GM23248 (cell line): ENCODE measurements around the gene PAPPA2. TPM values are rescaled to one million over a fixed set of nuclear protein-coding genes. Genes with fewer than 3 reads are reported as not detected.

Source experiments
- DNase-seq: peaks from one replicate; pipeline ENCODE4 v3.0.0-alpha.2; 2015
- H2AFZ ChIP-seq: fragments of 200-600 bp; sonication (generic); 2 replicates; pipeline ENCODE4 v1.6.1; 2016; ENCODE audit warnings: antibody characterized with exemption
- H3F3A ChIP-seq: fragments of 200-600 bp; sonication (generic); 2 replicates; pipeline ENCODE4 v1.6.1; 2016; ENCODE audit warnings: mild to moderate bottlenecking, antibody characterized with exemption, mixed run types; ENCODE audit not compliant: insufficient read depth
- H3K27ac ChIP-seq: fragments of 200-600 bp; sonication (generic); 2 replicates; pipeline ENCODE4 v1.5.1; 2016; ENCODE audit warnings: mild to moderate bottlenecking
- H3K27me3 ChIP-seq: fragments of 200-600 bp; sonication (generic); replicated peaks from 2 replicates; pipeline ENCODE4 v1.6.1; 2016; ENCODE audit warnings: mild to moderate bottlenecking; ENCODE audit not compliant: insufficient read depth
- H3K36me3 ChIP-seq: fragments of 200-600 bp; sonication (generic); 2 replicates; pipeline ENCODE4 v1.6.1; 2016; ENCODE audit warnings: low read depth, mild to moderate bottlenecking
- H3K4me1 ChIP-seq: fragments of 200-600 bp; sonication (generic); 2 replicates; pipeline ENCODE4 v1.6.1; 2016; ENCODE audit warnings: mild to moderate bottlenecking; ENCODE audit not compliant: insufficient read depth
- H3K4me2 ChIP-seq: fragments of 200-600 bp; sonication (generic); one replicate; pipeline ENCODE4 v1.6.1; 2016; ENCODE audit warnings: mild to moderate bottlenecking; ENCODE audit not compliant: unreplicated experiment
- H3K4me3 ChIP-seq: fragments of 200-600 bp; sonication (generic); 2 replicates; pipeline ENCODE4 v1.5.1; 2016; ENCODE audit warnings: mild to moderate bottlenecking
- H3K79me2 ChIP-seq: fragments of 200-600 bp; sonication (generic); 2 replicates; pipeline ENCODE4 v1.6.1; 2016; ENCODE audit warnings: mild to moderate bottlenecking; ENCODE audit not compliant: insufficient read depth
- H3K9ac ChIP-seq: fragments of 200-600 bp; sonication (generic); 2 replicates; pipeline ENCODE4 v1.6.1; 2016; ENCODE audit warnings: mild to moderate bottlenecking
- H3K9me2 ChIP-seq: fragments of 200-600 bp; sonication (generic); 2 replicates; pipeline ENCODE4 v1.6.1; 2016; ENCODE audit warnings: mixed run types, mild to moderate bottlenecking, moderate library complexity; ENCODE audit not compliant: insufficient read depth
- H3K9me3 ChIP-seq: fragments of 200-600 bp; sonication (generic); one replicate; pipeline ENCODE4 v1.6.1; 2017; ENCODE audit warnings: low read depth
- H4K20me1 ChIP-seq: fragments of 200-600 bp; sonication (generic); 2 replicates; pipeline ENCODE4 v1.6.0; 2016; ENCODE audit not compliant: insufficient read depth
- EZH2 ChIP-seq: fragments of 200-600 bp; sonication (generic); IDR thresholded peaks from 2 replicates; pipeline ENCODE4 v1.6.1; 2018; ENCODE audit warnings: antibody characterized with exemption, mild to moderate bottlenecking; ENCODE audit not compliant: insufficient read depth, poor library complexity, severe bottlenecking
- EZH2phosphoT487 ChIP-seq: fragments of 200-600 bp; sonication (generic); IDR thresholded peaks from 2 replicates; pipeline ENCODE4 v1.6.1; 2018; ENCODE audit warnings: antibody characterized with exemption, moderate library complexity, mild to moderate bottlenecking, low read depth; ENCODE audit not compliant: insufficient read depth
- WGBS, 2 experiments: methylation state at CpG; one replicate each; pipeline ENCODE4 v1.1.6; 2015 to 2017; ENCODE audit warnings: low lambda C conversion rate in 2 of 2, low coverage in 1 of 2; ENCODE audit errors: missing lambda C conversion rate in 2 of 2; 5-methylcytosine and 5-hydroxymethylcytosine counted together
- in situ Hi-C: fragments of 300-500 bp; cut with MboI; formaldehyde crosslinking; loops from 2 replicates; pipeline ENCODE4 v1.15.0; 2020
- polyA plus RNA-seq: library from polyadenylated mRNA; unstranded; fragments of >200 nt; fragmentation: Nextera tagmentation; extraction: Ambion mirVana; gene quantifications from 2 replicates; pipeline ENCODE4 v1.2.1, GENCODE V29; 2016
- total RNA-seq: library from RNA; depleted of rRNA; stranded (reverse); fragments of >200 nt; shearing (Covaris generic); gene quantifications from 2 replicates; pipeline ENCODE4 v1.2.3, GENCODE V29; 2014

PAPPA2 gene
- total and polyA plus RNA-seq, 2 experiments from 2014 or later = 3.9 to 8.1 TPM

- Histone ChIP-seq H3K9me3 (no peaks in the 10 kb centered on the region), H3K36me3 (no peaks in the 10 kb centered on the region), H3K9me2 (no peaks in the 10 kb centered on the region), H3K4me1 (peaks cover 24% of the 10 kb centered on the region), H3K27me3 (no peaks in the 10 kb centered on the region), H2AFZ (no peak overlapping the region), H3K4me3 (no peak overlapping the region), H3F3A (peaks cover 10% of the 10 kb centered on the region; the same call in 1 of the 2 replicates), H3K4me2 (peak overlapping the region; percentile 52), H3K27ac (no peak overlapping the region), H3K9ac (no peak overlapping the region), H4K20me1 (no peaks in the 10 kb centered on the region), H3K79me2 (no peaks in the 10 kb centered on the region)
- WGBS, 2 experiments = 0 to 3% methylated on average over 2 of the region's 2 CpGs
- no peak for TF ChIP-seq EZH2
- TF ChIP-seq EZH2phosphoT487 = no peak
- in situ Hi-C loops = no loop called here
- DNase-seq = peak; percentile 77
Observed at GRCh38 chr1:176795929-176796328, 333.0 kb downstream of the PAPPA2 start.

DNA sequence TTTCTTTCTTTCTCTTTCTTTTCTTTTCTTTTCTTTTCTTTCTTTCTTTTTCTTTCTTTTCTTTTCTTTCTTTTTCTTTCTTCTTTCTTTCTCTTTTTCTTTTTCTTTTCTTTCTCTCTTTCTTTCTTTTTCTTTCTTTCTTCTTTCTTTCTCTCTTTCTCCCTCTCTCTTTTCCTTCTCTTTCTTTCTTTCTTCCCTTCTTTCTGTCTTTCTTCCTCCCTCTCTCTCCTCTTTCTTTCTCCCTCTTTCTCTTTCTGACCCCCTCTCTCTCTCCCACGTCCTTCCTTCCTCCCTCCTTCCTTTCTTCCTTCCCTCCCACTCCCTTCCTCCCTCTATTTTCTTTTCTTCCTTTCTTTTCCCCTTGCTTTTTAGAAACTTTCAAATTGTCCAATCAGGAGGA lies 333.6 kb downstream of the PAPPA2 start:
- Histone ChIP-seq H3K27me3 (no peaks in the 10 kb centered on the region), H4K20me1 (no peaks in the 10 kb centered on the region)

GRCh38 chr1:176799327-176799726 lies 336.4 kb downstream of the PAPPA2 start:
- Histone ChIP-seq H4K20me1 (no peaks in the 10 kb centered on the region), H3K27me3 (no peaks in the 10 kb centered on the region), H3K9me3 (no peaks in the 10 kb centered on the region), H3K4me2 (no peak overlapping the region), H3K9me2 (no peaks in the 10 kb centered on the region), H3K79me2 (no peaks in the 10 kb centered on the region), H3K4me1 (peaks cover 21% of the 10 kb centered on the region), H3K36me3 (no peaks in the 10 kb centered on the region), H3K4me3 (no peak overlapping the region), H2AFZ (no peak overlapping the region), H3F3A (no peaks in the 10 kb centered on the region; the same call in 1 of the 2 replicates), H3K27ac (no peak overlapping the region), H3K9ac (no peak overlapping the region)
- TF ChIP-seq EZH2phosphoT487 (no peak), EZH2 (no peak)
- in situ Hi-C loops = no loop called here
- WGBS, 2 experiments = 93 to 97% methylated on average over 3 of the region's 3 CpGs
- no peak for DNase-seq

More for the DNA sequence above, 333.6 kb downstream of the PAPPA2 start:
- WGBS, 2 experiments = 87 to 91% methylated on average over 1 of the region's 1 CpG
- Histone ChIP-seq H3K9ac (no peak overlapping the region), H3K36me3 (no peaks in the 10 kb centered on the region), H3K4me1 (peaks cover 24% of the 10 kb centered on the region), H3K9me2 (no peaks in the 10 kb centered on the region), H3K4me2 (no peak overlapping the region), H3K9me3 (no peaks in the 10 kb centered on the region), H3F3A (peaks cover 8% of the 10 kb centered on the region; the same call in 1 of the 2 replicates), H3K27ac (no peak overlapping the region), H3K79me2 (no peaks in the 10 kb centered on the region), H2AFZ (no peak overlapping the region), H3K4me3 (no peak overlapping the region)
- in situ Hi-C loops = no loop called here
- TF ChIP-seq EZH2 (no peak), EZH2phosphoT487 (no peak)
- DNase-seq = no peak

DNA sequence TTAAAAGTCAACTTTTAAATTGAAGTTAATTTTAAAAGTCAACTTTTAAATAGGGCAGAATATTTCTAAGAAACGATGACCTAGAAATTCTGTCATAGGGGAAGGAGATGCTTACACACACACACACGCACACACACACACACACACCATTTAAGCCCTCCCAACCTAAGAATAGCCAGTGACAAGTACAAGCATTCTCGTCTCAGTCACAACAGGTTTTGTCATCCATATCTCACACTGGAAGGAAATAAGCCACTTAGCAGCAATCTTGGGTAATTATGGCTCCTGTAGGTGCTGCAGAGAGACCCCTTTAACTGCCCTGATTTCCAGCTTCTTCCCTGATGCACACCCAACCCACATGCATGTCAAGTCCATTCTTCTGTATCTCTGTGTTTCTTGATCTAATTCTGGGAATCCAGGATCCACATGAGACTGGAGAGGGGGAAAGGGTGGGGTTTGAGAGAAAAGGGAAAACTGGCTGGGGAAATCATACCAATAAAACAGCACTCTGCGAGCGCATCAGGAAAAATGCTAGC lies 338.1 kb downstream of the PAPPA2 start:
- DNase-seq = no peak
- peaks cover 13% of the 10 kb centered on the region for H3K4me1 ChIP-seq
- WGBS, 2 experiments = 10 to 12% methylated on average over 5 of the region's 5 CpGs
- H3K9ac ChIP-seq = no peak overlapping the region
- no peaks in the 10 kb centered on the region for H3K27me3 ChIP-seq
- H4K20me1 ChIP-seq = no peaks in the 10 kb centered on the region
- in situ Hi-C loops = no loop called here
- H3K4me2 ChIP-seq = peak overlapping the region; percentile 41
- H3K36me3 ChIP-seq = no peaks in the 10 kb centered on the region
- no peaks in the 10 kb centered on the region; the same call in 1 of the 2 replicates for H3F3A ChIP-seq
- H3K9me3 ChIP-seq = no peaks in the 10 kb centered on the region
- H2AFZ ChIP-seq = peak overlapping the region; percentile 41
- no peak overlapping the region for H3K4me3 ChIP-seq
- no peak overlapping the region for H3K27ac ChIP-seq
- H3K9me2 ChIP-seq = no peaks in the 10 kb centered on the region
- H3K79me2 ChIP-seq = no peaks in the 10 kb centered on the region
- no peak for TF ChIP-seq EZH2phosphoT487
- no peak for TF ChIP-seq EZH2

DNA sequence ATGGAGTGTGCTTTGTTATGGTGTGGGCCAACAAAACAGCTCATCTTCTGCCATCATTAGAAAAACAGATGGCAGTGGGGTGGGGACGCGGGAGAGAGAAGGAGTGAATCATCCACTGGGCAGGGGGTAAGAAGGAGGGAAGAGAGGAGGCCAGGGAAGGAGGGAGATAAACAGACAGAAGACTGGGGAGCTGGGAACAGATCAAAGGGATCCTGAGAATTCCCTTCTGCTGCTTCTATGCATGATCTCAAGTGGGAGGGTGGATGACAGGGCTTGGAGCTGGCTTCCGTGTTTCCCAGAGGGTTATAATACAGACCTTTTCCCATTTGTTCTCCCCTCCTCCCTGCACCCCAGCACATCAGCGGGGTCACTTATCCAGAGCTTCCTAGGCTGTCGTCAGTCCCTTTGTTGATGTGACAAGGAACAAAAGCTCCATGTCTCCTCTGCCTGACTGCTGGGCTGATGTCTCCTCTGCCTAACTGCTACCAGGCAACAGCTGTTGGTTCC lies 338.6 kb downstream of the PAPPA2 start:
- peak; percentile 63 for DNase-seq
- no peaks in the 10 kb centered on the region for H3K36me3 ChIP-seq
- no peaks in the 10 kb centered on the region for H3K79me2 ChIP-seq
- peak overlapping the region; percentile 41 for H2AFZ ChIP-seq
- TF ChIP-seq EZH2 (no peak), EZH2phosphoT487 (no peak)
- no peak overlapping the region for H3K27ac ChIP-seq
- no peaks in the 10 kb centered on the region for H3K9me3 ChIP-seq
- no peaks in the 10 kb centered on the region; the same call in 1 of the 2 replicates for H3F3A ChIP-seq
- H3K4me1 ChIP-seq = peaks cover 13% of the 10 kb centered on the region
- H4K20me1 ChIP-seq = no peaks in the 10 kb centered on the region
- no peaks in the 10 kb centered on the region for H3K9me2 ChIP-seq
- no peak overlapping the region for H3K9ac ChIP-seq
- no peaks in the 10 kb centered on the region for H3K27me3 ChIP-seq
- H3K4me2 ChIP-seq = peak overlapping the region; percentile 41
- H3K4me3 ChIP-seq = no peak overlapping the region
- 3 to 7% methylated on average over 5 of the region's 5 CpGs for WGBS, 2 experiments
- in situ Hi-C loops = no loop called here
